ENCODE results near the gene PTRH1.

The PTRH1 gene

DNA sequence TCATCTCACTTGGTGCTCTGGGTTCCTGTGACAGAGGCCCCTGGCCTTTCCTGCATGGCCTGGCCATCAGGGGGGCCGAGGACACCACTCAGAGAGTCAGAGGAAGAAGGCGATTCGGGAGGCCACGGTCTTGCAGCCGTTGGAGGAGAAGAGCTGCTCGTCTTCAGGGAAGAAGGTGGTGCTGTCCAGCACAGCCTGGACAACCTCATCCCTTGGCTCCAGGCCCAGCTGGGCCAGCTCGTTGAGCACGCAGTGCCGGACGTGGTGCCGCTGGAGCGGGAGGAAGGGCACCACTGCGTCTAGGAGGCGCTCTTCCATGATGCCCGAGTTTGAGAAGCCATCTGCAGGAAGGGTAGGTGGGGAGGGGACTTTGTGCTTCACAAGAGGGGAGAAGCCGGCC, 16.5 kb upstream of the PTRH1 start:
- H2BK12ac ChIP-seq (ENCODE audit: low read length in 2 of 2): no peak overlapping the region
- H4K8ac ChIP-seq (ENCODE audit: low read length): no peak overlapping the region
- no peak overlapping the region for H2BK120ac ChIP-seq (ENCODE audit: low read depth, low read length)
- H3K14ac ChIP-seq (ENCODE audit: low read length in 2 of 2): no peak overlapping the region
- H3K27me3 ChIP-seq (ENCODE audit: control insufficient read depth in 1 of 2, insufficient read depth in 1 of 2, low read length in 2 of 2): no peaks in the 10 kb centered on the region
- no peak overlapping the region for H2BK5ac ChIP-seq (ENCODE audit: low read depth, low read length, poor library complexity, severe bottlenecking)
- H2AFZ ChIP-seq (ENCODE audit: low read depth, low read length): no peak overlapping the region
- no peak overlapping the region for H3K4ac ChIP-seq (ENCODE audit: low read depth in 1 of 2, low read length in 2 of 2)
- no peak overlapping the region for H3K9ac ChIP-seq (ENCODE audit: low read length)
- H3K4me1 ChIP-seq (ENCODE audit: control insufficient read depth, insufficient read depth, low read depth, low read length): peaks cover 10% of the 10 kb centered on the region
- DNase-seq: no peak
- peaks cover 9% of the 10 kb centered on the region for H3K79me1 ChIP-seq (replicated peaks; ENCODE audit: low read length, poor library complexity, severe bottlenecking)
- no peaks in the 10 kb centered on the region for H3K9me3 ChIP-seq (ENCODE audit: control insufficient read depth, low read length)
- H3K4me2 ChIP-seq (ENCODE audit: low read length, poor library complexity, severe bottlenecking): no peak overlapping the region
- H3K27ac ChIP-seq (ENCODE audit: low read length, poor library complexity, severe bottlenecking): no peak overlapping the region
- 89% methylated on average over 16 of the region's 16 CpGs for WGBS
- H2AK5ac ChIP-seq (ENCODE audit: low read length, severe bottlenecking): no peak overlapping the region
- peaks cover 18 to 30% of the 10 kb centered on the region in 2 experiments for H3K36me3 ChIP-seq (ENCODE audit: control insufficient read depth in 1 of 2, insufficient read depth in 2 of 2, low read depth in 1 of 2, low read length in 2 of 2)
- H3K23ac ChIP-seq (ENCODE audit: low read length in 2 of 2): no peak overlapping the region
- H4K91ac ChIP-seq (ENCODE audit: low read length): no peak overlapping the region
- H3K4me3 ChIP-seq (ENCODE audit: insufficient read depth in 1 of 2, low read depth in 1 of 2, low read length in 2 of 2): no peak overlapping the region
- no peak overlapping the region for H3K18ac ChIP-seq (ENCODE audit: low read depth in 1 of 2, low read length in 2 of 2)
- H2BK15ac ChIP-seq (ENCODE audit: low read depth, poor library complexity, severe bottlenecking): no peak overlapping the region

DNA sequence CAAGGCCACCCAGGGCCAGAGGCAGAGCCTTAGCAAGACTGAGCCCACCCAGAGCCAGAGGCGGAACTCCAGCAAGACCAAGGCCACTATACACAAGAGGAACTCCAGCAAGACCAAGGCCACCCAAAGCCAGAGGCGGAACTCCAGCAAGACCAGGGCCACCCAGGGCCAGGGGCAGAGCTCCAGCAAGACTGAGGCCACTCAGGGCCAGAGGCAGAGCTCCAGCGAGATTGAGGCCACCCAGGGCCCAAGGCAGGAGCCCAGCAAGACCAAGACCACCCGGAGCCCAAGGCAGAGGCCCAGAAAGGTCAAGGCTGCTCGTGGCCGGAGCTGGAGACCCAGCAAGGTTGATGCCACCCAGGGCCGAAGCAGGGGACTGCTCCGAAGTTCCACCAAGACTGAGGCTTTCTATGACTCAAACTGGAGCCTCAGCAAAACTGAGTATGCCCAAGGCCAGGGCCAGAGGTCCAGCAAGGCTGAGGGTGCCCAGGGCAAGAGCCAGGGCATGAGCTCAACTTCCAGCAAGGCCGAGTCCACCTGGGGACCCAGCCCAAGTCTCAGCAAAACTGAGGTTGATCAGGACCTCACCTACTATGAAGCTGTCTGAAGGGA, 15.4 kb upstream of the PTRH1 start:
- Histone ChIP-seq H3K4me1 (ENCODE audit: control insufficient read depth, insufficient read depth, low read depth, low read length) (peaks cover 10% of the 10 kb centered on the region), H3K18ac (ENCODE audit: low read depth in 1 of 2, low read length in 2 of 2) (no peak overlapping the region), H3K27me3 (ENCODE audit: control insufficient read depth in 1 of 2, insufficient read depth in 1 of 2, low read length in 2 of 2) (no peaks in the 10 kb centered on the region), H3K14ac (ENCODE audit: low read length in 2 of 2) (no peak overlapping the region), H2BK15ac (ENCODE audit: low read depth, poor library complexity, severe bottlenecking) (no peak overlapping the region), H3K9me3 (ENCODE audit: control insufficient read depth, low read length) (no peaks in the 10 kb centered on the region), H3K23ac (ENCODE audit: low read length in 2 of 2) (no peak overlapping the region), H2BK5ac (ENCODE audit: low read depth, low read length, poor library complexity, severe bottlenecking) (no peak overlapping the region), H3K27ac (ENCODE audit: low read length, poor library complexity, severe bottlenecking) (no peak overlapping the region), H4K8ac (ENCODE audit: low read length) (no peak overlapping the region), H3K9ac (ENCODE audit: low read length) (no peak overlapping the region), H3K4me2 (ENCODE audit: low read length, poor library complexity, severe bottlenecking) (no peak overlapping the region), H3K4me3 (ENCODE audit: insufficient read depth in 1 of 2, low read depth in 1 of 2, low read length in 2 of 2) (no peak overlapping the region), H2AFZ (ENCODE audit: low read depth, low read length) (no peak overlapping the region), H2AK5ac (ENCODE audit: low read length, severe bottlenecking) (no peak overlapping the region), H3K4ac (ENCODE audit: low read depth in 1 of 2, low read length in 2 of 2) (no peak overlapping the region), H4K91ac (ENCODE audit: low read length) (no peak overlapping the region), H3K36me3 (ENCODE audit: control insufficient read depth in 1 of 2, insufficient read depth in 2 of 2, low read depth in 1 of 2, low read length in 2 of 2) (peaks cover 18 to 30% of the 10 kb centered on the region in 2 experiments), H2BK12ac (ENCODE audit: low read length in 2 of 2) (no peak overlapping the region), H3K79me1 (replicated peaks; ENCODE audit: low read length, poor library complexity, severe bottlenecking) (peaks cover 9% of the 10 kb centered on the region), H2BK120ac (ENCODE audit: low read depth, low read length) (no peak overlapping the region)
- WGBS: 95% methylated on average over 9 of the region's 9 CpGs
- no peak for DNase-seq

DNA sequence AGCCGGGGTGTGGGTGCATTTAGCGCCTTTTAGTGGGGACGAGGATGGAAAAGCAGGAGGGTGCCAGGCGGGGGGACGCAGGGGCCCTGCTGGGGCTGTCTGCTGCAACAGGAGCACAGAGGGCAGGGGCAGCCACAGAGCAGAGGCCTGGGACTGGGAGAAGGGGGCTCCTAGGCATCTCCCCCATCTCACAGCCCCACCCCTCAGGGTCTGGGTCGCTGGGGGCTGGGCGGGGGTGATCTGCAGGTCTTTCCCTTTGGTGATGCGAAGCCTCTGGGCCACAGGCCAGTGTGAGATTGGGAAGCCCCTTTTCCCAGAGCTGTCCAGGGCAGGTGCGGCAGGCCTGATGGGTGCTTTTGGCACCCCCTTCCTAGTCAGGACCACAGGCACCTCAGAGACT, 14.8 kb upstream of the PTRH1 start:
- Histone ChIP-seq H4K91ac (ENCODE audit: low read length) (no peak overlapping the region), H2BK15ac (ENCODE audit: low read depth, poor library complexity, severe bottlenecking) (no peak overlapping the region), H3K4me2 (ENCODE audit: low read length, poor library complexity, severe bottlenecking) (no peak overlapping the region), H3K4me1 (ENCODE audit: control insufficient read depth, insufficient read depth, low read depth, low read length) (peaks cover 10% of the 10 kb centered on the region), H3K9ac (ENCODE audit: low read length) (no peak overlapping the region), H3K36me3 (ENCODE audit: control insufficient read depth in 1 of 2, insufficient read depth in 2 of 2, low read depth in 1 of 2, low read length in 2 of 2) (peaks cover 18 to 30% of the 10 kb centered on the region in 2 experiments), H4K8ac (ENCODE audit: low read length) (no peak overlapping the region), H2BK120ac (ENCODE audit: low read depth, low read length) (no peak overlapping the region), H3K4me3 (ENCODE audit: insufficient read depth in 1 of 2, low read depth in 1 of 2, low read length in 2 of 2) (no peak overlapping the region), H3K23ac (ENCODE audit: low read length in 2 of 2) (no peak overlapping the region), H2AFZ (ENCODE audit: low read depth, low read length) (no peak overlapping the region), H2AK5ac (ENCODE audit: low read length, severe bottlenecking) (no peak overlapping the region), H3K79me1 (replicated peaks; ENCODE audit: low read length, poor library complexity, severe bottlenecking) (peaks cover 9% of the 10 kb centered on the region), H3K14ac (ENCODE audit: low read length in 2 of 2) (no peak overlapping the region), H3K9me3 (ENCODE audit: control insufficient read depth, low read length) (no peaks in the 10 kb centered on the region), H2BK5ac (ENCODE audit: low read depth, low read length, poor library complexity, severe bottlenecking) (no peak overlapping the region), H3K27me3 (ENCODE audit: control insufficient read depth in 1 of 2, insufficient read depth in 1 of 2, low read length in 2 of 2) (no peaks in the 10 kb centered on the region), H2BK12ac (ENCODE audit: low read length in 2 of 2) (no peak overlapping the region), H3K18ac (ENCODE audit: low read depth in 1 of 2, low read length in 2 of 2) (no peak overlapping the region), H3K4ac (ENCODE audit: low read depth in 1 of 2, low read length in 2 of 2) (no peak overlapping the region), H3K27ac (ENCODE audit: low read length, poor library complexity, severe bottlenecking) (no peak overlapping the region)
- 90% methylated on average over 9 of the region's 9 CpGs for WGBS
- no peak for DNase-seq

DNA sequence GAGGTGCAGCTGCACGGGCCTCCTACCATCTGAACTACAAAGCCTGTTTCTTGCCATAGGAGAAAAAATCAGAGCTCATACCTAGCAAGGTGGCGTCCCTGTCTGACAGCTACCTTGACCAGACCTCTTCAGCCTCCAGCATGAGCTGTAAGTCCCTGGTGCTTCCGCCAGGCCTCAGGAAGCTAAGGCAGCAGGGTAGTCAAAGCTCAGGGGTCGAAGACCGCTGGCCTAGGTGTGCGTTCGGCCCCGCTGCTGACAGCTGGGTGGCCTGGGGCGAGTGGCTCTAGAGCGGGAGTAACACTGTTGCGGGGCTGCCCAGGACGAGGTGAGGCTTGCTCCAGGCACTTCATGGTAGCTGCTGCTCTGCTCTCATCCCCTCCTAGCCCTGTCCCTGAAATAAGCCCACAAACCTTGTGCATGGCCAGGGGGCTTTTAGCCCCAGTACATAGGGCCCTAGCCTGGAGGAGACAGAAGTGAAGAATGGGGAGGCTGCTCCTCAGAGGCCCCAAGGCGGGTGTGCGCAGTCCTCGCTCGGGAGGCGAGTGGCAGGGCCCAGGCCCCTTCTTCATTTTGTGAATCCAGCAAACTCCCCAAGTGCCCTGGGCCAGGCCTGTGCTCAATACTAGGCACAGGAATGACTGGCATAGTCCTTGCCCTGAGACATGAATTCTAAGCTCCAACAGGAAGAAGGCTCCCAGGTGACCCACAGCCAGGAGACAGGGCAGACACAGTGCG, 14.2 kb upstream of the PTRH1 start:
- H2BK15ac ChIP-seq (ENCODE audit: low read depth, poor library complexity, severe bottlenecking): no peak overlapping the region
- 91% methylated on average over 17 of the region's 18 CpGs for WGBS
- no peak for DNase-seq
- no peak overlapping the region for H3K4ac ChIP-seq (ENCODE audit: low read depth in 1 of 2, low read length in 2 of 2)
- no peaks in the 10 kb centered on the region for H3K9me3 ChIP-seq (ENCODE audit: control insufficient read depth, low read length)
- H3K36me3 ChIP-seq (ENCODE audit: control insufficient read depth in 1 of 2, insufficient read depth in 2 of 2, low read depth in 1 of 2, low read length in 2 of 2): peaks cover 18 to 30% of the 10 kb centered on the region in 2 experiments
- H3K23ac ChIP-seq (ENCODE audit: low read length in 2 of 2): no peak overlapping the region
- H4K91ac ChIP-seq (ENCODE audit: low read length): no peak overlapping the region
- H3K4me1 ChIP-seq (ENCODE audit: control insufficient read depth, insufficient read depth, low read depth, low read length): peaks cover 10% of the 10 kb centered on the region
- no peak overlapping the region for H3K14ac ChIP-seq (ENCODE audit: low read length in 2 of 2)
- no peak overlapping the region for H3K4me2 ChIP-seq (ENCODE audit: low read length, poor library complexity, severe bottlenecking)
- no peak overlapping the region for H3K9ac ChIP-seq (ENCODE audit: low read length)
- H3K27ac ChIP-seq (ENCODE audit: low read length, poor library complexity, severe bottlenecking): no peak overlapping the region
- H2BK12ac ChIP-seq (ENCODE audit: low read length in 2 of 2): no peak overlapping the region
- H2AFZ ChIP-seq (ENCODE audit: low read depth, low read length): no peak overlapping the region
- no peak overlapping the region for H2BK120ac ChIP-seq (ENCODE audit: low read depth, low read length)
- H4K8ac ChIP-seq (ENCODE audit: low read length): no peak overlapping the region
- H3K18ac ChIP-seq (ENCODE audit: low read depth in 1 of 2, low read length in 2 of 2): no peak overlapping the region
- no peaks in the 10 kb centered on the region for H3K27me3 ChIP-seq (ENCODE audit: control insufficient read depth in 1 of 2, insufficient read depth in 1 of 2, low read length in 2 of 2)
- peaks cover 9% of the 10 kb centered on the region for H3K79me1 ChIP-seq (replicated peaks; ENCODE audit: low read length, poor library complexity, severe bottlenecking)
- H2AK5ac ChIP-seq (ENCODE audit: low read length, severe bottlenecking): no peak overlapping the region
- no peak overlapping the region for H2BK5ac ChIP-seq (ENCODE audit: low read depth, low read length, poor library complexity, severe bottlenecking)
- H3K4me3 ChIP-seq (ENCODE audit: insufficient read depth in 1 of 2, low read depth in 1 of 2, low read length in 2 of 2): no peak overlapping the region

Data from mesenchymal stem cell (in vitro differentiated cells and primary cell).